Measurements from ENCODE around the gene FAM43A.

DNA sequence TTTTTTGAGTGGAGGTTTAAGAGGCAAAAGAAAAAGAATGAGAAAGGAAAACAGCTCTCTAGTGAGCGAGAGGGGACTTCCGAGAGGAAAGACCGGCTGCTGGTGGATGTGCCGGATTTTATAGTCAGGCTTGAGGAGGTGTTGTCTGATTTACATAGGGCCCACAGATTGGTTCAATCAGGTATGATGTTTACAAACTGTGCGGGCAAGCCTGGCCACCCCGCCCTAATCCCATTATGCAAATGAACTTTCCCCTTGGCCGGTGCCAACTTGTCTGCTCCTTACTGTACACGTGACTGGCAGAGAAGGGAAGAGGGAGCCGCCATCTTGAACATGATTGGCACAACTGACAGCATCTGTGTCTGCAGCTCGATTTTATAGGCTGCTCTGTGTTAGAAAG is 44.7 kb downstream of the FAM43A start:
- TF ChIP-seq ZNF274 (IDR thresholded peaks at IDR 0.05; ENCODE audit: low read depth, low read length) = no peak
- TF ChIP-seq YY1 (IDR thresholded peaks at IDR 0.05; ENCODE audit: insufficient read depth, insufficient read length) = no peak
